ENCODE measurements around the gene BCAS1. TPM values are rescaled to one million over a fixed set of nuclear protein-coding genes. Genes with fewer than 3 reads are reported as not detected.

The BCAS1 gene
- total and polyA plus RNA-seq, 10 of the 15 experiments (the other 5 are each of a cell fraction or from before 2014, with no cell fraction given) = 0.21 to 1.4 (median 0.55) TPM

GRCh38 chr20:53905019-53905819 lies 165.2 kb downstream of the BCAS1 start (continued):
- TF ChIP-seq NR2C2 (IDR thresholded peaks at IDR 0.05; ENCODE audit: borderline replicate concordance, control insufficient read depth, insufficient read length, low read depth) (no peak), CHD1 (IDR thresholded peaks at IDR 0.05; ENCODE audit: low read depth, low read length) (no peak), CBX3 (IDR thresholded peaks at IDR 0.05; ENCODE audit: borderline replicate concordance, low read depth) (no peak), E2F4 (IDR thresholded peaks at IDR 0.05; ENCODE audit: low read depth, low read length) (no peak), POLR2AphosphoS5 (IDR thresholded peaks at IDR 0.05; ENCODE audit: low read length) (peak; percentile 61), FOS (IDR thresholded peaks at IDR 0.05; ENCODE audit: borderline replicate concordance, extremely low read depth, insufficient read length) (no peak), EGR1 (IDR thresholded peaks at IDR 0.05; ENCODE audit: borderline replicate concordance in 1 of 2, low read depth in 2 of 2, low read length in 2 of 2) (no peak), IKZF2 (IDR thresholded peaks at IDR 0.05) (peak; percentile 79 to 82), SIN3A (IDR thresholded peaks at IDR 0.05; ENCODE audit: low read depth, low read length) (no peak), ZBED1 (IDR thresholded peaks at IDR 0.05; ENCODE audit: borderline replicate concordance) (0 out of 2 replicates have a peak, but pooled peaks have one; percentile 22), TCF7 (IDR thresholded peaks at IDR 0.05; ENCODE audit: borderline replicate concordance) (no peak), EED (IDR thresholded peaks at IDR 0.05; ENCODE audit: low read depth) (peak; percentile 70), ZNF217 (IDR thresholded peaks at IDR 0.05) (no peak), CREM (IDR thresholded peaks at IDR 0.05; ENCODE audit: low read depth) (peak; percentile 49; the same call in 1 of the 2 replicates), ASH2L (IDR thresholded peaks at IDR 0.05; ENCODE audit: borderline replicate concordance, low read depth) (no peak), SUPT20H (IDR thresholded peaks at IDR 0.05; ENCODE audit: borderline replicate concordance, control insufficient read depth, low read depth, low read length) (no peak), RUNX3 (IDR thresholded peaks at IDR 0.05; ENCODE audit: low read length) (peak; percentile 82), NKRF (conservative IDR thresholded peaks at IDR 0.05) (no peak), PAX5 (IDR thresholded peaks at IDR 0.05; ENCODE audit: borderline replicate concordance, low read depth, low read length) (no peak)
- TF ChIP-seq, protein P1, sequence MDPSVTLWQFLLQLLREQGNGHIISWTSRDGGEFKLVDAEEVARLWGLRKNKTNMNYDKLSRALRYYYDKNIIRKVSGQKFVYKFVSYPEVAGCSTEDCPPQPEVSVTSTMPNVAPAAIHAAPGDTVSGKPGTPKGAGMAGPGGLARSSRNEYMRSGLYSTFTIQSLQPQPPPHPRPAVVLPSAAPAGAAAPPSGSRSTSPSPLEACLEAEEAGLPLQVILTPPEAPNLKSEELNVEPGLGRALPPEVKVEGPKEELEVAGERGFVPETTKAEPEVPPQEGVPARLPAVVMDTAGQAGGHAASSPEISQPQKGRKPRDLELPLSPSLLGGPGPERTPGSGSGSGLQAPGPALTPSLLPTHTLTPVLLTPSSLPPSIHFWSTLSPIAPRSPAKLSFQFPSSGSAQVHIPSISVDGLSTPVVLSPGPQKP (IDR thresholded peaks at IDR 0.05; ENCODE audit: low read depth, low read length) = no peak
- TF ChIP-seq, protein P2, sequence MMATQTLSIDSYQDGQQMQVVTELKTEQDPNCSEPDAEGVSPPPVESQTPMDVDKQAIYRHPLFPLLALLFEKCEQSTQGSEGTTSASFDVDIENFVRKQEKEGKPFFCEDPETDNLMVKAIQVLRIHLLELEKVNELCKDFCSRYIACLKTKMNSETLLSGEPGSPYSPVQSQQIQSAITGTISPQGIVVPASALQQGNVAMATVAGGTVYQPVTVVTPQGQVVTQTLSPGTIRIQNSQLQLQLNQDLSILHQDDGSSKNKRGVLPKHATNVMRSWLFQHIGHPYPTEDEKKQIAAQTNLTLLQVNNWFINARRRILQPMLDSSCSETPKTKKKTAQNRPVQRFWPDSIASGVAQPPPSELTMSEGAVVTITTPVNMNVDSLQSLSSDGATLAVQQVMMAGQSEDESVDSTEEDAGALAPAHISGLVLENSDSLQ (IDR thresholded peaks at IDR 0.05) = no peak
- TF ChIP-seq, protein P3, sequence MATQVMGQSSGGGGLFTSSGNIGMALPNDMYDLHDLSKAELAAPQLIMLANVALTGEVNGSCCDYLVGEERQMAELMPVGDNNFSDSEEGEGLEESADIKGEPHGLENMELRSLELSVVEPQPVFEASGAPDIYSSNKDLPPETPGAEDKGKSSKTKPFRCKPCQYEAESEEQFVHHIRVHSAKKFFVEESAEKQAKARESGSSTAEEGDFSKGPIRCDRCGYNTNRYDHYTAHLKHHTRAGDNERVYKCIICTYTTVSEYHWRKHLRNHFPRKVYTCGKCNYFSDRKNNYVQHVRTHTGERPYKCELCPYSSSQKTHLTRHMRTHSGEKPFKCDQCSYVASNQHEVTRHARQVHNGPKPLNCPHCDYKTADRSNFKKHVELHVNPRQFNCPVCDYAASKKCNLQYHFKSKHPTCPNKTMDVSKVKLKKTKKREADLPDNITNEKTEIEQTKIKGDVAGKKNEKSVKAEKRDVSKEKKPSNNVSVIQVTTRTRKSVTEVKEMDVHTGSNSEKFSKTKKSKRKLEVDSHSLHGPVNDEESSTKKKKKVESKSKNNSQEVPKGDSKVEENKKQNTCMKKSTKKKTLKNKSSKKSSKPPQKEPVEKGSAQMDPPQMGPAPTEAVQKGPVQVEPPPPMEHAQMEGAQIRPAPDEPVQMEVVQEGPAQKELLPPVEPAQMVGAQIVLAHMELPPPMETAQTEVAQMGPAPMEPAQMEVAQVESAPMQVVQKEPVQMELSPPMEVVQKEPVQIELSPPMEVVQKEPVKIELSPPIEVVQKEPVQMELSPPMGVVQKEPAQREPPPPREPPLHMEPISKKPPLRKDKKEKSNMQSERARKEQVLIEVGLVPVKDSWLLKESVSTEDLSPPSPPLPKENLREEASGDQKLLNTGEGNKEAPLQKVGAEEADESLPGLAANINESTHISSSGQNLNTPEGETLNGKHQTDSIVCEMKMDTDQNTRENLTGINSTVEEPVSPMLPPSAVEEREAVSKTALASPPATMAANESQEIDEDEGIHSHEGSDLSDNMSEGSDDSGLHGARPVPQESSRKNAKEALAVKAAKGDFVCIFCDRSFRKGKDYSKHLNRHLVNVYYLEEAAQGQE (IDR thresholded peaks at IDR 0.05; ENCODE audit: low read depth, low read length) = no peak
